Fibroblast of lung (primary cell): ENCODE data around the gene TRIM47.

Source experiments
- EZH2 ChIP-seq: IDR thresholded peaks from 2 replicates; pipeline ENCODE4 v1.5.1; 2012; ENCODE audit warnings: low read length, control low read depth, mild to moderate bottlenecking; ENCODE audit errors: missing control alignments
- TF ChIP-seq, protein P1 (sequence below), 2 donors: IDR thresholded peaks in 1 of 2; conservative IDR thresholded peaks in 1 of 2; 1 replicate in 1 of 2; 2 replicates in 1 of 2; pipeline ENCODE4 v1.5.1; 2011 to 2012; ENCODE audit warnings: low read length in 2 of 2, control low read depth in 1 of 2, inconsistent platforms in 1 of 2, low read depth in 1 of 2, mild to moderate bottlenecking in 1 of 2

DNA sequence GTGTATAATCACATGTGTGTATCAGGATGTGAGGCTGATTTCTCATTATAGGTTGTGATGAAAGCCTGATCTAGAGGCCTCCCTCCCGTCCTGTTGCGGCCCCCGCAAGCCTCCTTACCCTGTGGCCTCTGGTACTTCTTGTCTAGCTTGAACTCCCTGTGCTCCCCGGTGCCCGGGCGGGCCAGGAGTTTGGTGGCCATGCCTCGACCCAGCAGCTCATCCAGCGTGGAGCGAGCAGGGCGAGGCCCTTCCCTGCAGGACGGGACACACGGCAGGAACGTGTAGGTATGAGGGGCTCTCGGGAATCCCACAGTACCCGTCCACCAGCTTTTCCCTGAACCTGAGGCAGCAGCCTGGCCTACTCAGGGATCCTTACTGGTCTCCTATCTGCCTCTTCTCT, 47.5 kb upstream of the TRIM47 start:
- TF ChIP-seq, protein P1, sequence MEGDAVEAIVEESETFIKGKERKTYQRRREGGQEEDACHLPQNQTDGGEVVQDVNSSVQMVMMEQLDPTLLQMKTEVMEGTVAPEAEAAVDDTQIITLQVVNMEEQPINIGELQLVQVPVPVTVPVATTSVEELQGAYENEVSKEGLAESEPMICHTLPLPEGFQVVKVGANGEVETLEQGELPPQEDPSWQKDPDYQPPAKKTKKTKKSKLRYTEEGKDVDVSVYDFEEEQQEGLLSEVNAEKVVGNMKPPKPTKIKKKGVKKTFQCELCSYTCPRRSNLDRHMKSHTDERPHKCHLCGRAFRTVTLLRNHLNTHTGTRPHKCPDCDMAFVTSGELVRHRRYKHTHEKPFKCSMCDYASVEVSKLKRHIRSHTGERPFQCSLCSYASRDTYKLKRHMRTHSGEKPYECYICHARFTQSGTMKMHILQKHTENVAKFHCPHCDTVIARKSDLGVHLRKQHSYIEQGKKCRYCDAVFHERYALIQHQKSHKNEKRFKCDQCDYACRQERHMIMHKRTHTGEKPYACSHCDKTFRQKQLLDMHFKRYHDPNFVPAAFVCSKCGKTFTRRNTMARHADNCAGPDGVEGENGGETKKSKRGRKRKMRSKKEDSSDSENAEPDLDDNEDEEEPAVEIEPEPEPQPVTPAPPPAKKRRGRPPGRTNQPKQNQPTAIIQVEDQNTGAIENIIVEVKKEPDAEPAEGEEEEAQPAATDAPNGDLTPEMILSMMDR (conservative IDR thresholded peaks at IDR 0.05 in 1 of 2, IDR thresholded peaks at IDR 0.05 in 1 of 2; ENCODE audit: low read depth in 1 of 2, low read length in 2 of 2) = no peak
- TF ChIP-seq EZH2 = no peak
